Stimulated activated CD8-positive, alpha-beta memory T cell treated with anti-CD3 and anti-CD28 coated beads, Interleukin-4, amount 100 ng/mL, for 48 hours (primary cell): ENCODE results near the gene SINHCAF.

ENCODE experiments used
- DNase-seq: peaks from one replicate; pipeline ENCODE4 v3.0.0-alpha.2; 2020

The SINHCAF gene

GRCh38 chr12:31231611-31232360 lies 94.2 kb downstream of the SINHCAF start:
- DNase-seq = no peak
